Brain microvascular endothelial cell (primary cell): Measurements from ENCODE around the gene NADSYN1.

Source experiments
- DNase-seq: peaks from one replicate; pipeline ENCODE4 v3.0.0-alpha.2; 2020
- H3K27ac ChIP-seq: fragments of 250-450 bp; sonication (Bioruptor Pico); 2 replicates; pipeline ENCODE4 v1.5.1; 2020; ENCODE audit warnings: mild to moderate bottlenecking, moderate library complexity
- H3K27me3 ChIP-seq: fragments of 250-450 bp; sonication (Bioruptor Pico); replicated peaks from 2 replicates; pipeline ENCODE4 v1.5.1; 2020; ENCODE audit warnings: mild to moderate bottlenecking
- H3K36me3 ChIP-seq: fragments of 250-450 bp; sonication (Bioruptor Pico); replicated peaks from 2 replicates; pipeline ENCODE4 v1.5.1; 2020; ENCODE audit warnings: mild to moderate bottlenecking
- H3K4me3 ChIP-seq: 2 replicates; pipeline ENCODE4 v1.5.1; 2011; ENCODE audit warnings: low read depth, mild to moderate bottlenecking, control low read depth, low read length, moderate library complexity
- in situ Hi-C: cut with HindIII; loops from 2 replicates; pipeline ENCODE4 v1.10.0; 2017; ENCODE audit warnings: low sequenced_read_pairs, low pct_ligation_motif_present
- TF ChIP-seq, protein P1 (sequence below): IDR thresholded peaks from 2 replicates; pipeline ENCODE4 v1.5.1; 2011; ENCODE audit warnings: low read depth, mild to moderate bottlenecking, moderate library complexity, low read length, control low read depth, inconsistent platforms; ENCODE audit errors: missing control alignments

Gene NADSYN1

DNA sequence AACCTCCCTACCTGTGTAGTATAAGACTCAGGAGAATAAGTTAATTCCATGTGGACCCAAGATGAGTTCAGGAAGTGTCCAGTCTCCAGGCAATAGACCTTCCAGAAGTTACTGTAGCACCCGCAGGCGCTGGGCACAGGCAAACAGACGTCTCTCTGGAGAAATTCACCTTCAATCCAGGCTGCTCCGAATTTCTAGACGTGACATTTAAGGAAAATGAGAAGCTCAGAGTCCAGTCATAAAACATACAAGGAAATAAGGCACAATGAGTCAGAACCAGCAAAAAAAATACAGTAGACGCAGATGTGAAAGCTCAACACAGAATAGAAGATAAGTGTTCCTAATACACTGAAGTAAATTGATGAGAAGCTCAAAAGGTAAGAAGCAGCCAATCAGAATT lies 14.2 kb downstream of the NADSYN1 start:
- in situ Hi-C loops = no loop called here
- Histone ChIP-seq H3K27ac (no peak overlapping the region), H3K4me3 (no peak overlapping the region), H3K36me3 (no peaks in the 10 kb centered on the region), H3K27me3 (no peaks in the 10 kb centered on the region)
- TF ChIP-seq, protein P1, sequence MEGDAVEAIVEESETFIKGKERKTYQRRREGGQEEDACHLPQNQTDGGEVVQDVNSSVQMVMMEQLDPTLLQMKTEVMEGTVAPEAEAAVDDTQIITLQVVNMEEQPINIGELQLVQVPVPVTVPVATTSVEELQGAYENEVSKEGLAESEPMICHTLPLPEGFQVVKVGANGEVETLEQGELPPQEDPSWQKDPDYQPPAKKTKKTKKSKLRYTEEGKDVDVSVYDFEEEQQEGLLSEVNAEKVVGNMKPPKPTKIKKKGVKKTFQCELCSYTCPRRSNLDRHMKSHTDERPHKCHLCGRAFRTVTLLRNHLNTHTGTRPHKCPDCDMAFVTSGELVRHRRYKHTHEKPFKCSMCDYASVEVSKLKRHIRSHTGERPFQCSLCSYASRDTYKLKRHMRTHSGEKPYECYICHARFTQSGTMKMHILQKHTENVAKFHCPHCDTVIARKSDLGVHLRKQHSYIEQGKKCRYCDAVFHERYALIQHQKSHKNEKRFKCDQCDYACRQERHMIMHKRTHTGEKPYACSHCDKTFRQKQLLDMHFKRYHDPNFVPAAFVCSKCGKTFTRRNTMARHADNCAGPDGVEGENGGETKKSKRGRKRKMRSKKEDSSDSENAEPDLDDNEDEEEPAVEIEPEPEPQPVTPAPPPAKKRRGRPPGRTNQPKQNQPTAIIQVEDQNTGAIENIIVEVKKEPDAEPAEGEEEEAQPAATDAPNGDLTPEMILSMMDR = no peak
- DNase-seq = no peak

DNA sequence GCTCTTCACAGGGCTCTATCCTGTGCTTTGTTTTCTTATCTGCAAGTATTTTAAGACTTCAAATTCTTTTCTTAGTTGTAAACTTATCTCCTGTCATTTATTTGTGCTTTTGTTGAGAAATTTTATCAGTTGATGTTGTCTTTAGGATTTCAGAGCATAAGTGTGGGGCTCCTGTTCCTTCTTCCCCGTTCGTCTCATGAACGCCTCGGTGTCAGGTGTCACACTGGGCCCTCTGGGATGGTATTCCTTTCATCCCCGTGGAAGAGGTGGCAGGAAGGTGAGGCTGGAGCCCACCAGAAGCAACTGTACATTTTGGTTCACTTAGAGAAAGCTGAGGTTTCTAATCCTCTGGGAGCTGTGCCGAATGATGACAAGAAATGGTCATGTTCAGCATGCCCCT lies 17.9 kb downstream of the NADSYN1 start:
- DNase-seq = no peak
- no peak overlapping the region for H3K27ac ChIP-seq
- in situ Hi-C loops = no loop called here
- TF ChIP-seq, protein P1 = no peak
- H3K4me3 ChIP-seq = no peak overlapping the region
- peaks cover 12% of the 10 kb centered on the region for H3K36me3 ChIP-seq
- no peaks in the 10 kb centered on the region for H3K27me3 ChIP-seq

DNA sequence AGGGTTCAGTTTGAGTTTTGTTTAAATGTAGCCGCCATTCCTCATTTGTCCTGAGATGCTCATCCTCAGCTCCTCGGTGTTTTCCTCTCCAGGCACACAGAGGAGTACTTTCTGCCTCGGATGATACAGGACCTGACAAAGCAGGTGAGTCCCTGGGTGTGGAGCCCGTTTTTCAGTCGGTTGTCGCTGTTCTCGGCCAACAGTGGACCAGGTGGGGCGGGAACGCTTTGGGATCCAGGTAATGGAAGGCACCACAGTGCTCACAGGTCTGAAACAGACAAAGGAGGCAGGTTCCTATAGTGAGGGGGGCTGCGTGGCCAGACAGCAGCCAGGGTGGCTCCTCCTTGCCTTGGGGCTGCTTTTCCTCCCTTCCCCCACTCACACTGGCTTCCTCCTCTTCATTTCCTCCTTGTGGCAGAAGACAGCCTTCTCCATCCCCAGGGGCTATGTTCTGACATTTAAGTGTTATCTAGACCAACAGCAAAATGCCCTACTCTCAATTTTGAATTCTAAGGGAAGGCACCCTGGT lies 19.4 kb downstream of the NADSYN1 start:
- TF ChIP-seq, protein P1 = no peak
- no peak overlapping the region for H3K27ac ChIP-seq
- DNase-seq = no peak
- in situ Hi-C loops = no loop called here
- no peaks in the 10 kb centered on the region for H3K27me3 ChIP-seq
- H3K36me3 ChIP-seq = peaks cover 26% of the 10 kb centered on the region
- no peak overlapping the region for H3K4me3 ChIP-seq

DNA sequence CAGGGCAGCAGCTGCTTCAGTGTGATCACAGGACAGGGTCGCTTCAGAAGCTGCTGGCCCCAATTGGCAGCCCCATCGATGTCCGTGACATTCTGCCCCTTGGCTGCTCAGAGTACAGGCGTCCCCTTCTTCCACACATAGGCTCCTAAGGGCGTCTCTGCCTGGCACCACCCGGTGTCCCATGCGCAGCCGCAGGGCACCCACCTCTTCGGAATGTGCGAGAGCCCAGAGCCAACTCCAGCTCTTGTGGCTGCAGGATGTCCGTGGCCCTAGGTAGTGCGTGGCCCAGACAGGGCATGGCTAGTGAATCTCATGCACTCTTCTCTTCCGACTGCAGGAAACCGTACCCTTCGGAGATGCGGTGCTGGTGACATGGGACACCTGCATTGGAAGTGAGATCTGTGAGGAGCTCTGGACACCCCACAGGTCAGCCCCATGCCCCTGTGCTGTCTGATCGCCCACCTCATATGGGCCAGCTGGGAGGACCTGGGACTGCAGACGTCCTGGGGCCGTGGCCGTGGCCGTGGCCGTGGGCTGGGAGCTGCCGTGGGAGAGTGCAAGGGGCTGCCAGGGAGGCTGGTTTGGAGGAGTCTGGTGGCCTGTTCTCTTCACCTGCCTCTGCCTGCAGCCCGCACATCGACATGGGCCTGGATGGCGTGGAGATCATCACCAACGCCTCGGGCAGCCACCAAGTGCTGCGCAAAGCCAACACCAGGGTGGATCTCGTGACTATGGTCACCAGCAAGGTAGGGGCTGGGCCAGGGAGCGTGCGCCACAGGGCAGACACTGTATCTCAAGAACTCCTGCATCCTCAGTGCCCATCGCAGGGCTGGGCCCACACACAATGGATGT lies 20.2 kb downstream of the NADSYN1 start:
- H3K27me3 ChIP-seq = no peaks in the 10 kb centered on the region
- H3K27ac ChIP-seq = no peak overlapping the region
- H3K36me3 ChIP-seq = peaks cover 26% of the 10 kb centered on the region
- no peak overlapping the region for H3K4me3 ChIP-seq
- TF ChIP-seq, protein P1 = no peak
- no peak for DNase-seq
- in situ Hi-C loops = no loop called here

DNA sequence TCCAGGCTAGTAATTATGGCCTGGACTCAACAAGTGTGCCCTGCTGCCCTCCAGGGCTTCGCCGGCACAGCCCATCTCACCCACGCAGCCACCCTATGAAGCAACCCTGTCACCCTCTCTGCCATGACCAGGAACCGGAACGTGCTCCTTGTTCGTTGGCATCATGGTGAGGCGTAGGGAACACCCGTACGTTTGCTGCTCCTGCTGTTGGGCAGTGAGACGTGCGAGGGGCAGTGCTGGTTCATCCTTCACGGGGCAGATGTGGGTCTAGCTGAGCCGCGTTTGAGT lies 20.7 kb downstream of the NADSYN1 start:
- no peak overlapping the region for H3K4me3 ChIP-seq
- TF ChIP-seq, protein P1 = no peak
- H3K36me3 ChIP-seq = peaks cover 28% of the 10 kb centered on the region
- in situ Hi-C loops = no loop called here
- DNase-seq = no peak
- no peak overlapping the region for H3K27ac ChIP-seq
- H3K27me3 ChIP-seq = no peaks in the 10 kb centered on the region

DNA sequence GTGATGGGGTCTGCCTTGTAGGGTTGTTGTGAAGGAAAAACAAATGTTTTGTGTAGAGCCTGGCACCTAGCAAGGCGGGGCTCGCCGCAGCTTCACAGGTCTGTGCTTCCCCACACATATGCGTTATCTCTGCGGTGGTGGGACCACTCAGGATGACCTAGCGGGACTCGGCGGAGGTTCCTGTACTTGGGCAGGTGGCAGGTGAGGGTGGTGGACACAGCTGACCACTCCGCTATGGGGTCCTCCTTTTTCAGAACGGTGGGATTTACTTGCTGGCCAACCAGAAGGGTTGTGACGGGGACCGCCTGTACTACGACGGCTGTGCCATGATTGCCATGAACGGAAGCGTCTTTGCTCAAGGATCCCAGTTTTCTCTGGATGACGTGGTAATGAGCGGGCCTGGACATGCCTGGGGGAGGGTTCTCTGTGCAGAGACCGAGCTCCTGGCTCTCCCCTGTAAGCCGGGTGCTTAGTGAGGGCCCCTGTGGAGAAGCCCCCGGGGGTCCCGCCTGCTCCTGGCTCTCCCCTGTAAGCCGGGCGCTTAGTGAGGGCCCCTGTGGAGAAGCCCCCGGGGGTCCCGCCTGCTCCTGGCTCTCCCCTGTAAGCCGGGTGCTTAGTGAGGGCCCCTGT lies 21.3 kb downstream of the NADSYN1 start:
- Histone ChIP-seq H3K27ac (no peak overlapping the region), H3K36me3 (peaks cover 30% of the 10 kb centered on the region), H3K4me3 (no peak overlapping the region), H3K27me3 (no peaks in the 10 kb centered on the region)
- no peak for DNase-seq
- TF ChIP-seq, protein P1 = no peak
- in situ Hi-C loops = no loop called here
